CD4-positive, alpha-beta T cell (primary cell): ENCODE results near the gene ABCG8. TPM values are rescaled to one million over a fixed set of nuclear protein-coding genes. Genes with fewer than 3 reads are reported as not detected.

Experiments
- ATAC-seq: fragments of 200-7000 bp; cut with Tn5 transposase; one replicate; pipeline ENCODE4 v1.10.0; 2022; ENCODE audit warnings: mild to moderate bottlenecking; ENCODE audit not compliant: poor library complexity
- CTCF ChIA-PET: fragments of 350-600 bp; sonication (Branson Sonifier 250); formaldehyde crosslinking; loops from one replicate; lab custom pipeline; 2021; ENCODE audit warnings: antibody characterized with exemption, inconsistent platforms; lab: Charles Lee
- POLR2A ChIA-PET: fragments of 350-600 bp; sonication (Branson Sonifier 250); formaldehyde crosslinking; loops from one replicate; lab custom pipeline; 2021; ENCODE audit warnings: antibody characterized with exemption, inconsistent platforms; lab: Charles Lee
- DNase-seq, 14 experiments: peaks; one replicate each; pipeline ENCODE4 v3.0.0-alpha.2; 2013 to 2020; ENCODE audit warnings: mixed read lengths in 2 of 14
- H3K27ac ChIP-seq, 2 donors: one replicate each; pipeline versions ENCODE4 v1.5.1 to v1.7.0; 2013; ENCODE audit warnings: low read length in 2 of 2, low read depth in 1 of 2, mild to moderate bottlenecking in 1 of 2
- H3K27me3 ChIP-seq, 2 experiments: 1 replicate in 1 of 2; 2 replicates in 1 of 2; pipeline versions ENCODE4 v1.6.1 to v1.7.0; 2013; ENCODE audit warnings: low read length in 2 of 2, control low read depth in 1 of 2, mild to moderate bottlenecking in 1 of 2, moderate library complexity in 1 of 2; ENCODE audit not compliant: insufficient read depth in 2 of 2, control insufficient read depth in 1 of 2
- H3K36me3 ChIP-seq: one replicate; pipeline ENCODE4 v1.6.1; 2013; ENCODE audit warnings: low read length, control low read depth; ENCODE audit not compliant: insufficient read depth
- H3K4me1 ChIP-seq: one replicate; pipeline ENCODE4 v1.6.1; 2013; ENCODE audit warnings: low read length, control low read depth; ENCODE audit not compliant: insufficient read depth
- H3K4me3 ChIP-seq: one replicate; pipeline ENCODE4 v1.5.1; 2013; ENCODE audit warnings: mild to moderate bottlenecking, low read length, moderate library complexity
- H3K9me3 ChIP-seq, 2 experiments: 1 replicate in 1 of 2; 2 replicates in 1 of 2; pipeline versions ENCODE4 v1.6.1 to v1.7.0; 2013; ENCODE audit warnings: low read length in 2 of 2, mild to moderate bottlenecking in 2 of 2, control low read depth in 1 of 2, moderate library complexity in 1 of 2; ENCODE audit not compliant: control insufficient read depth in 1 of 2, insufficient read depth in 1 of 2
- H3K27ac Mint-ChIP-seq: one replicate; pipeline ENCODE4 v1.8.0; 2020; ENCODE audit warnings: mixed read lengths
- H3K27me3 Mint-ChIP-seq: one replicate; pipeline ENCODE4 v1.8.0; 2021; ENCODE audit warnings: mixed read lengths
- H3K36me3 Mint-ChIP-seq: one replicate; pipeline ENCODE4 v1.8.0; 2021; ENCODE audit warnings: low read depth, mixed read lengths
- H3K4me1 Mint-ChIP-seq: one replicate; pipeline ENCODE4 v1.8.0; 2021; ENCODE audit warnings: low read depth, mixed read lengths
- H3K4me3 Mint-ChIP-seq: one replicate; pipeline ENCODE4 v1.8.0; 2020; ENCODE audit warnings: mild to moderate bottlenecking, mixed read lengths
- H3K9me3 Mint-ChIP-seq: one replicate; pipeline ENCODE4 v1.8.0; 2020; ENCODE audit warnings: mixed read lengths
- intact Hi-C, 2 experiments: fragments of 100-400 bp; cut with DNase I in 1 of 2; cut with micrococcal nuclease in 1 of 2; formaldehyde crosslinking; loops; one replicate each; pipeline versions ENCODE4 v1.15.1 to v1.9.0; 2023 to 2025; cut with DNase I, micrococcal nuclease
- total RNA-seq, 174 experiments: library from RNA in 2 of 174; stranded (reverse) in 2 of 174; gene quantifications; one replicate each; pipeline ENCODE4 v1.2.3 and lab custom pipeline; 2021 to 2026
- TF ChIP-seq, protein P1 (sequence below): fragments of 200-600 bp; IDR thresholded peaks from one replicate; pipeline ENCODE4 v1.8.0; 2022; ENCODE audit warnings: antibody characterized with exemption, mild to moderate bottlenecking

Gene ABCG8
- total RNA-seq, 2 experiments from 2014 or later, result not detected

GRCh38 chr2:43925431-43925830, 86.7 kb downstream of the ABCG8 start:
- Histone ChIP-seq H3K4me3 (no peak overlapping the region), H3K36me3 (peaks cover 17% of the 10 kb centered on the region), H3K4me1 (no peaks in the 10 kb centered on the region), H3K9me3 (no peaks in the 10 kb centered on the region), H3K27ac (no peak overlapping the region), H3K27me3 (no peaks in the 10 kb centered on the region)
- H3K4me1 Mint-ChIP-seq, result peaks cover 14% of the 10 kb centered on the region
- TF ChIP-seq, protein P1, sequence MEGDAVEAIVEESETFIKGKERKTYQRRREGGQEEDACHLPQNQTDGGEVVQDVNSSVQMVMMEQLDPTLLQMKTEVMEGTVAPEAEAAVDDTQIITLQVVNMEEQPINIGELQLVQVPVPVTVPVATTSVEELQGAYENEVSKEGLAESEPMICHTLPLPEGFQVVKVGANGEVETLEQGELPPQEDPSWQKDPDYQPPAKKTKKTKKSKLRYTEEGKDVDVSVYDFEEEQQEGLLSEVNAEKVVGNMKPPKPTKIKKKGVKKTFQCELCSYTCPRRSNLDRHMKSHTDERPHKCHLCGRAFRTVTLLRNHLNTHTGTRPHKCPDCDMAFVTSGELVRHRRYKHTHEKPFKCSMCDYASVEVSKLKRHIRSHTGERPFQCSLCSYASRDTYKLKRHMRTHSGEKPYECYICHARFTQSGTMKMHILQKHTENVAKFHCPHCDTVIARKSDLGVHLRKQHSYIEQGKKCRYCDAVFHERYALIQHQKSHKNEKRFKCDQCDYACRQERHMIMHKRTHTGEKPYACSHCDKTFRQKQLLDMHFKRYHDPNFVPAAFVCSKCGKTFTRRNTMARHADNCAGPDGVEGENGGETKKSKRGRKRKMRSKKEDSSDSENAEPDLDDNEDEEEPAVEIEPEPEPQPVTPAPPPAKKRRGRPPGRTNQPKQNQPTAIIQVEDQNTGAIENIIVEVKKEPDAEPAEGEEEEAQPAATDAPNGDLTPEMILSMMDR, result no peak
- intact Hi-C loops, result no loop called here
- no peak overlapping the region for H3K4me3 Mint-ChIP-seq
- no peak overlapping the region for H3K27ac Mint-ChIP-seq
- no peaks in the 10 kb centered on the region for H3K9me3 Mint-ChIP-seq
- POLR2A ChIA-PET, result interaction anchor here (0.7 kb wide), 1 partner anchor 71 kb away, joined by 3 read pairs; no protein-coding TSS in a partner anchor
- ATAC-seq (no peak), DNase-seq (no peak)
- CTCF ChIA-PET, result no interaction called here
- H3K36me3 Mint-ChIP-seq, result peaks cover 81% of the 10 kb centered on the region
- H3K27me3 Mint-ChIP-seq, result no peaks in the 10 kb centered on the region

- H3K27ac ChIP-seq, result no peak overlapping the region
- H3K27ac Mint-ChIP-seq, result peak overlapping the region; percentile 67
- H3K9me3 ChIP-seq, result no peaks in the 10 kb centered on the region
- POLR2A ChIA-PET, result no interaction called here
- H3K4me1 Mint-ChIP-seq, result peaks cover 14% of the 10 kb centered on the region
- TF ChIP-seq, protein P1, result no peak
- peak overlapping the region; percentile 75 for H3K4me3 Mint-ChIP-seq
- H3K27me3 ChIP-seq, result no peaks in the 10 kb centered on the region
- peak overlapping the region; percentile 25 for H3K4me3 ChIP-seq
- DNase-seq, result peak in 1 of 14 experiments; percentile 21
- intact Hi-C loops, result no loop called here
- H3K36me3 ChIP-seq, result peaks cover 27% of the 10 kb centered on the region
- CTCF ChIA-PET, result no interaction called here
- no peak for ATAC-seq
- H3K9me3 Mint-ChIP-seq, result no peaks in the 10 kb centered on the region
- peaks cover 83% of the 10 kb centered on the region for H3K36me3 Mint-ChIP-seq
- no peaks in the 10 kb centered on the region for H3K27me3 Mint-ChIP-seq
- no peaks in the 10 kb centered on the region for H3K4me1 ChIP-seq
Observed at GRCh38 chr2:43927442-43927841, 88.7 kb downstream of the ABCG8 start.

GRCh38 chr2:43931293-43931692, 92.5 kb downstream of the ABCG8 start:
- intact Hi-C loops, result no loop called here
- peaks cover 75% of the 10 kb centered on the region for H3K36me3 Mint-ChIP-seq
- no peak overlapping the region for H3K27ac Mint-ChIP-seq
- Histone ChIP-seq H3K9me3 (no peaks in the 10 kb centered on the region), H3K4me3 (no peak overlapping the region), H3K36me3 (peaks cover 28% of the 10 kb centered on the region), H3K4me1 (no peaks in the 10 kb centered on the region), H3K27ac (no peak overlapping the region), H3K27me3 (no peaks in the 10 kb centered on the region)
- H3K4me3 Mint-ChIP-seq, result no peak overlapping the region
- peaks cover 14% of the 10 kb centered on the region for H3K4me1 Mint-ChIP-seq
- POLR2A ChIA-PET, result no interaction called here
- TF ChIP-seq, protein P1, result no peak
- CTCF ChIA-PET, result no interaction called here
- H3K9me3 Mint-ChIP-seq, result no peaks in the 10 kb centered on the region
- ATAC-seq (no peak), DNase-seq (no peak)
- H3K27me3 Mint-ChIP-seq, result no peaks in the 10 kb centered on the region

Other genes starting within 250 kb of the ABCG8 start
- gene THADA, start 242.9 kb upstream of the ABCG8 start, total RNA-seq, result 10 to 100 TPM; 29.3 to 32.9 TPM
- gene PLEKHH2, start 201.7 kb upstream of the ABCG8 start, total RNA-seq, result 1 to 10 TPM; 1.6 to 2.7 TPM
- gene C1GALT1C1L, start 162.5 kb upstream of the ABCG8 start, total RNA-seq, result not detected
- 1 to 10 TPM; 2.1 to 2.2 TPM for gene DYNC2LI1, start 64.9 kb upstream of the ABCG8 start, total RNA-seq
- not detected for gene ABCG5, start 132 bp upstream of the ABCG8 start, total RNA-seq
- 10 to 100 TPM; 55.2 to 55.4 TPM for gene LRPPRC, start 157.0 kb downstream of the ABCG8 start, total RNA-seq